Stimulated activated CD8-positive, alpha-beta memory T cell treated with anti-CD3 and anti-CD28 coated beads, Interleukin-2, amount 100 ng/mL, for 48 hours (primary cell): ENCODE data around the gene ZSWIM6.

Experiments
- DNase-seq, 2 donors: peaks; one replicate each; pipeline ENCODE4 v3.0.0-alpha.2; 2020; ENCODE audit warnings: low read depth in 2 of 2

The ZSWIM6 gene

DNA sequence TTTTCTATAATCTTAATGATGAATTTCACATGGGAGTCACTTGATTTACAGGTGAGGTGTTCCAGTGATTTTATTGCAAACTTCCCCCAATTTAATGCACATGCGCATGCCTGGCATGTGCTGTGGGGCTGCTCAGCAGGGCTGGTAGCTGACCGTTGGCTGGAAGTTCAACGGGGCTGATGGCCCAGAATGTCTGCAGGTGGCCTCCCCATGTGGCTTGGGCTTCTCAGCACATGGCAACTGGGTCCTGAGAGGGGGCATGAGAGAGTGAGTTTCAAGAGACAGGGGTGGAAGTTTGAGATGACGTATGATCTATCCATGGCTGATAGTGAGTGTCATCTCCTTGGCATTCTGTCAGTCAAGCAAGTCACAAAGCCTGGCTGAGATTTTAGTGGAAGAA lies 259.8 kb downstream of the ZSWIM6 start:
- no peak for DNase-seq

DNA sequence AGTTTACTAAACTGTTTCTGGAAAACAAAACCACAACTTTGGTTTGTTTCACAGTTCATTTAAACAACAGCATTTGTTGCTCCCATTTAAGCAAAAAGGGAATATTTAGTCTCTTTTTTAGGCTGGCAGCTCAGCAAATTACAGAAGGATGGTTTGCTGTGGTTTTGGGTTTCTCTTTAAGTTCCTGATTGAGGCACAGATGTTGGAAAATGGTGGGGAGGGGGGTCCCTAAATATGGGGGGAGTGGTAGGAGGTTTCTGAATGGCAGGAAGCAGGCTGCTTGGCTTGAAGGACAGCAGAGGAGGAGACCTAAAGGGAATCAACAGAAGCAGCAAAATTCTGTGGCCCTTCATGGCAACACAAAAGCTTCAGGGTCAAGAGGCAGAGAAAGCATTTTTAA lies 263.4 kb downstream of the ZSWIM6 start:
- DNase-seq = no peak
